Mesenchymal stem cell (in vitro differentiated cells and primary cell): ENCODE measurements around the gene CDK10.
A peak's percentile ranks its signal among the peaks of the same experiment; 100 is the strongest.

Source experiments
- DNase-seq: peaks from one replicate; pipeline ENCODE4 v3.0.0-alpha.2; 2013
- H2AFZ ChIP-seq: one replicate; pipeline ENCODE4 v1.6.1; 2013; ENCODE audit warnings: low read depth, mild to moderate bottlenecking, control low read depth, inconsistent platforms, low read length, moderate library complexity
- H2AK5ac ChIP-seq: 2 replicates; pipeline ENCODE4 v1.6.1; 2013; ENCODE audit warnings: low read length, moderate library complexity, mild to moderate bottlenecking, inconsistent platforms; ENCODE audit not compliant: severe bottlenecking
- H2BK120ac ChIP-seq: one replicate; pipeline ENCODE4 v1.6.1; 2013; ENCODE audit warnings: low read depth, mild to moderate bottlenecking, inconsistent platforms, low read length, moderate library complexity
- H2BK12ac ChIP-seq, 2 experiments: one replicate each; pipeline ENCODE4 v1.6.1; 2013; ENCODE audit warnings: inconsistent platforms in 2 of 2, low read length in 2 of 2, mild to moderate bottlenecking in 2 of 2, moderate library complexity in 2 of 2, control low read depth in 1 of 2
- H2BK15ac ChIP-seq: one replicate; pipeline ENCODE4 v1.6.1; 2013; ENCODE audit warnings: mild to moderate bottlenecking, low read depth, inconsistent platforms; ENCODE audit not compliant: poor library complexity, severe bottlenecking
- H2BK5ac ChIP-seq: 2 replicates; pipeline ENCODE4 v1.6.1; 2013; ENCODE audit warnings: low read depth, mild to moderate bottlenecking, low read length, control low read depth, inconsistent platforms; ENCODE audit not compliant: poor library complexity, severe bottlenecking
- H3K14ac ChIP-seq, 2 experiments: one replicate each; pipeline ENCODE4 v1.6.1; 2013; ENCODE audit warnings: inconsistent platforms in 2 of 2, low read length in 2 of 2, control low read depth in 1 of 2, mild to moderate bottlenecking in 1 of 2, moderate library complexity in 1 of 2
- H3K18ac ChIP-seq, 2 experiments: one replicate each; pipeline ENCODE4 v1.6.1; 2013; ENCODE audit warnings: inconsistent platforms in 2 of 2, low read length in 2 of 2, control low read depth in 1 of 2, low read depth in 1 of 2, mild to moderate bottlenecking in 1 of 2
- H3K23ac ChIP-seq, 2 experiments: one replicate each; pipeline ENCODE4 v1.6.1; 2013; ENCODE audit warnings: inconsistent platforms in 2 of 2, low read length in 2 of 2, mild to moderate bottlenecking in 2 of 2, moderate library complexity in 2 of 2, control low read depth in 1 of 2
- H3K27ac ChIP-seq: 2 replicates; pipeline ENCODE4 v1.5.1; 2013; ENCODE audit warnings: mild to moderate bottlenecking, moderate library complexity, low read length, control low read depth, inconsistent platforms; ENCODE audit not compliant: poor library complexity, severe bottlenecking
- H3K27me3 ChIP-seq, 2 experiments: 2 replicates each; pipeline versions ENCODE4 v1.6.1 to v1.7.0; 2013; ENCODE audit warnings: low read length in 2 of 2, mild to moderate bottlenecking in 2 of 2, moderate library complexity in 2 of 2, control low read depth in 1 of 2, inconsistent platforms in 1 of 2; ENCODE audit not compliant: control insufficient read depth in 1 of 2, insufficient read depth in 1 of 2
- H3K36me3 ChIP-seq, 2 experiments: 2 replicates each; pipeline versions ENCODE4 v1.6.1 to v1.7.0; 2013; ENCODE audit warnings: low read length in 2 of 2, control low read depth in 1 of 2, inconsistent platforms in 1 of 2, low read depth in 1 of 2, mild to moderate bottlenecking in 1 of 2; ENCODE audit not compliant: insufficient read depth in 2 of 2, control insufficient read depth in 1 of 2
- H3K4ac ChIP-seq, 2 experiments: one replicate each; pipeline ENCODE4 v1.6.1; 2013; ENCODE audit warnings: inconsistent platforms in 2 of 2, low read length in 2 of 2, mild to moderate bottlenecking in 2 of 2, moderate library complexity in 2 of 2, control low read depth in 1 of 2, low read depth in 1 of 2
- H3K4me1 ChIP-seq: 2 replicates; pipeline ENCODE4 v1.6.1; 2013; ENCODE audit warnings: low read depth, low read length, control low read depth; ENCODE audit not compliant: control insufficient read depth, insufficient read depth
- H3K4me2 ChIP-seq: 2 replicates; pipeline ENCODE4 v1.6.1; 2013; ENCODE audit warnings: low read length, mild to moderate bottlenecking, inconsistent platforms; ENCODE audit not compliant: poor library complexity, severe bottlenecking
- H3K4me3 ChIP-seq, 2 experiments: 2 replicates each; pipeline versions ENCODE4 v1.5.1 to v1.7.0; 2013; ENCODE audit warnings: low read length in 2 of 2, mild to moderate bottlenecking in 2 of 2, control low read depth in 1 of 2, low read depth in 1 of 2; ENCODE audit not compliant: insufficient read depth in 1 of 2
- H3K79me1 ChIP-seq: replicated peaks from 2 replicates; pipeline ENCODE4 v1.6.1; 2013; ENCODE audit warnings: mild to moderate bottlenecking, control low read depth, low read length, inconsistent platforms; ENCODE audit not compliant: poor library complexity, severe bottlenecking
- H3K9ac ChIP-seq: 2 replicates; pipeline ENCODE4 v1.7.0; 2013; ENCODE audit warnings: mild to moderate bottlenecking, low read length, moderate library complexity
- H3K9me3 ChIP-seq: 2 replicates; pipeline ENCODE4 v1.7.0; 2013; ENCODE audit warnings: mild to moderate bottlenecking, low read length; ENCODE audit not compliant: control insufficient read depth
- H4K8ac ChIP-seq: one replicate; pipeline ENCODE4 v1.6.1; 2013; ENCODE audit warnings: inconsistent platforms, mild to moderate bottlenecking, low read length, moderate library complexity
- H4K91ac ChIP-seq: one replicate; pipeline ENCODE4 v1.6.1; 2013; ENCODE audit warnings: mild to moderate bottlenecking, low read length, inconsistent platforms
- WGBS: methylation state at CpG from one replicate; pipeline ENCODE4 v1.1.7; 2013; ENCODE audit warnings: mixed read lengths; 5-methylcytosine and 5-hydroxymethylcytosine counted together

Gene CDK10

GRCh38 chr16:89685916-89686315 is 573 bp upstream of the CDK10 start:
- WGBS, result 100% methylated on average over 1 of the region's 1 CpG
- Histone ChIP-seq H3K14ac (no peak overlapping the region), H3K23ac (no peak overlapping the region), H3K4me2 (no peak overlapping the region), H2BK5ac (no peak overlapping the region), H3K79me1 (peaks cover 19% of the 10 kb centered on the region), H2AK5ac (no peak overlapping the region), H3K9me3 (no peaks in the 10 kb centered on the region), H4K91ac (no peak overlapping the region), H2AFZ (no peak overlapping the region), H3K4me3 (no peak overlapping the region), H3K4me1 (peaks cover 14% of the 10 kb centered on the region), H2BK12ac (no peak overlapping the region), H4K8ac (no peak overlapping the region), H3K18ac (no peak overlapping the region), H3K9ac (no peak overlapping the region), H3K27me3 (no peaks in the 10 kb centered on the region), H3K36me3 (peaks cover 23 to 40% of the 10 kb centered on the region in 2 experiments), H3K4ac (no peak overlapping the region), H2BK15ac (no peak overlapping the region), H3K27ac (no peak overlapping the region), H2BK120ac (no peak overlapping the region)
- no peak for DNase-seq

GRCh38 chr16:89687092-89687940 is 827 bp downstream of the CDK10 start:
- Histone ChIP-seq H3K9ac (peak overlapping the region; percentile 90), H3K14ac (no peak overlapping the region), H3K4ac (peak overlapping the region in 1 of 2 experiments; percentile 12), H3K4me3 (peak overlapping the region; percentile 86 to 94), H2BK120ac (peak overlapping the region; percentile 88), H4K8ac (peak overlapping the region; percentile 27), H4K91ac (peak overlapping the region; percentile 90), H3K27ac (peak overlapping the region; percentile 96), H3K27me3 (no peaks in the 10 kb centered on the region), H3K18ac (peak overlapping the region; percentile 85 to 99), H2AK5ac (peak overlapping the region; percentile 71), H3K9me3 (no peaks in the 10 kb centered on the region), H3K23ac (peak overlapping the region in 1 of 2 experiments; percentile 54), H2AFZ (no peak overlapping the region), H3K4me2 (peak overlapping the region; percentile 87), H2BK5ac (peak overlapping the region; percentile 98), H2BK15ac (no peak overlapping the region), H3K36me3 (peaks cover 36 to 50% of the 10 kb centered on the region in 2 experiments), H3K79me1 (peaks cover 28% of the 10 kb centered on the region), H3K4me1 (peaks cover 22% of the 10 kb centered on the region), H2BK12ac (peak overlapping the region in 1 of 2 experiments; percentile 21)
- WGBS, result 21% methylated on average over 42 of the region's 42 CpGs
- DNase-seq, result peak; percentile 68

- WGBS, result 96% methylated on average over 5 of the region's 5 CpGs
- Histone ChIP-seq H3K14ac (no peak overlapping the region), H3K4me3 (no peak overlapping the region), H3K18ac (no peak overlapping the region), H4K91ac (no peak overlapping the region), H2AFZ (no peak overlapping the region), H2BK12ac (no peak overlapping the region), H2BK5ac (no peak overlapping the region), H2BK120ac (no peak overlapping the region), H3K23ac (no peak overlapping the region), H3K4me2 (no peak overlapping the region), H4K8ac (no peak overlapping the region), H3K36me3 (peaks cover 39 to 55% of the 10 kb centered on the region in 2 experiments), H3K9me3 (no peaks in the 10 kb centered on the region), H3K27ac (no peak overlapping the region), H3K9ac (no peak overlapping the region), H3K4ac (no peak overlapping the region), H3K27me3 (no peaks in the 10 kb centered on the region), H2BK15ac (no peak overlapping the region), H2AK5ac (peak overlapping the region; percentile 40), H3K79me1 (peaks cover 31% of the 10 kb centered on the region), H3K4me1 (peaks cover 23% of the 10 kb centered on the region)
- no peak for DNase-seq
Measured at GRCh38 chr16:89688395-89688794, 1.9 kb downstream of the CDK10 start.

GRCh38 chr16:89689142-89689541 is 2.7 kb downstream of the CDK10 start:
- no peaks in the 10 kb centered on the region for H3K9me3 ChIP-seq
- H3K9ac ChIP-seq, result no peak overlapping the region
- no peak overlapping the region for H3K27ac ChIP-seq
- H2BK120ac ChIP-seq, result no peak overlapping the region
- no peak overlapping the region for H3K4me3 ChIP-seq
- H2BK15ac ChIP-seq, result no peak overlapping the region
- H4K91ac ChIP-seq, result no peak overlapping the region
- H2BK5ac ChIP-seq, result no peak overlapping the region
- peaks cover 23% of the 10 kb centered on the region for H3K4me1 ChIP-seq
- H3K23ac ChIP-seq, result no peak overlapping the region
- H3K4ac ChIP-seq, result no peak overlapping the region
- DNase-seq, result no peak
- no peak overlapping the region for H4K8ac ChIP-seq
- H3K27me3 ChIP-seq, result no peaks in the 10 kb centered on the region
- no peak overlapping the region for H3K14ac ChIP-seq
- H2AK5ac ChIP-seq, result no peak overlapping the region
- H2BK12ac ChIP-seq, result no peak overlapping the region
- no peak overlapping the region for H2AFZ ChIP-seq
- H3K18ac ChIP-seq, result no peak overlapping the region
- 97% methylated on average over 13 of the region's 13 CpGs for WGBS
- peaks cover 34% of the 10 kb centered on the region for H3K79me1 ChIP-seq
- no peak overlapping the region for H3K4me2 ChIP-seq
- H3K36me3 ChIP-seq, result peaks cover 46 to 62% of the 10 kb centered on the region in 2 experiments
